Peyer's patch (tissue), 4 donors: Measurements from ENCODE around the gene RIC1. TPM values are rescaled to one million over a fixed set of nuclear protein-coding genes. Genes with fewer than 3 reads are reported as not detected.

Source experiments
- DNase-seq, 3 donors: peaks; one replicate each; pipeline ENCODE4 v3.0.0-alpha.2; 2017 to 2019
- H3K27ac ChIP-seq, 4 donors: fragments of 200-600 bp; sonication (generic); one replicate each; pipeline ENCODE4 v1.5.1; 2016 to 2019
- H3K27me3 ChIP-seq, 2 donors: fragments of 200-600 bp; sonication (generic); one replicate each; pipeline ENCODE4 v1.5.1; 2019
- H3K36me3 ChIP-seq, 3 donors: fragments of 200-600 bp; sonication (generic); one replicate each; pipeline ENCODE4 v1.5.1; 2016 to 2019
- H3K4me1 ChIP-seq, 4 donors: fragments of 200-600 bp; sonication (generic); one replicate each; pipeline ENCODE4 v1.5.1; 2016 to 2019
- H3K4me3 ChIP-seq, 4 donors: fragments of 200-600 bp; sonication (generic); 1 replicate in 3 of 4; 2 replicates in 1 of 4; pipeline ENCODE4 v1.5.1; 2016 to 2019; ENCODE audit warnings: mild to moderate bottlenecking in 1 of 4
- H3K9me3 ChIP-seq, 4 donors: fragments of 200-600 bp; sonication (generic); one replicate each; pipeline ENCODE4 v1.5.1; 2016 to 2019; ENCODE audit warnings: mild to moderate bottlenecking in 1 of 4
- POLR2A ChIP-seq, 2 donors: fragments of 450-650 bp; IDR thresholded peaks; one replicate each; pipeline ENCODE4 v1.5.1; 2017; ENCODE audit warnings: antibody characterized with exemption in 2 of 2, mild to moderate bottlenecking in 2 of 2, moderate library complexity in 2 of 2
- total RNA-seq, 4 donors: library from RNA; depleted of rRNA; stranded (reverse); fragments of >200 nt; gene quantifications; one replicate each; pipeline ENCODE4 v1.1.0, GENCODE V29; 2016
- TF ChIP-seq, protein P1 (sequence below), 6 experiments: fragments of 450-650 bp in 4 of 6; fragments of 200-600 bp in 2 of 6; sonication (generic) in 1 of 6; IDR thresholded peaks; one replicate each; pipeline ENCODE4 v1.5.1; 2017 to 2019; ENCODE audit warnings: antibody characterized with exemption in 6 of 6, mild to moderate bottlenecking in 3 of 6, moderate library complexity in 1 of 6

Gene RIC1
- total RNA-seq, 4 donors from 2014 or later = 31.1 to 49.6 (median 39.2) TPM

DNA sequence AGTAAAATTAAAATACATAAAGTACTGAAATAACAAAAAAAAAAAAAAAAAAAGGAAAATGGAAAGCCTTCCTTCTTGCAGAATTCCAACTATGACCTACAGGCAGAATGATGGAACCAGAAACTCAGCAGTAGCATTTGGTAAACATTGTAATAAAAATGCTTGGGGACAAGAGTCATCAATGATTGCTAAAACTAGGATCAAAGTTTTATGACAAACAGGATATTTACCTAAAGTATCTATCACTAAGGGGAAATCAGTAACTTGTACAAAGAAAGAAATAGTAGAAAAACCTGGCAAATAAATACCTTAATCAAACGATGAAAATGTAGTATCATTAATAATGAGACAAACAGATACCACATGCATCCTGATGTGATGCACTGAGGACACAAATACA, 186.6 kb downstream of the RIC1 start:
- no peak overlapping the region for H3K27ac ChIP-seq
- no peak for TF ChIP-seq POLR2A (IDR thresholded peaks at IDR 0.05)
- TF ChIP-seq, protein P1, sequence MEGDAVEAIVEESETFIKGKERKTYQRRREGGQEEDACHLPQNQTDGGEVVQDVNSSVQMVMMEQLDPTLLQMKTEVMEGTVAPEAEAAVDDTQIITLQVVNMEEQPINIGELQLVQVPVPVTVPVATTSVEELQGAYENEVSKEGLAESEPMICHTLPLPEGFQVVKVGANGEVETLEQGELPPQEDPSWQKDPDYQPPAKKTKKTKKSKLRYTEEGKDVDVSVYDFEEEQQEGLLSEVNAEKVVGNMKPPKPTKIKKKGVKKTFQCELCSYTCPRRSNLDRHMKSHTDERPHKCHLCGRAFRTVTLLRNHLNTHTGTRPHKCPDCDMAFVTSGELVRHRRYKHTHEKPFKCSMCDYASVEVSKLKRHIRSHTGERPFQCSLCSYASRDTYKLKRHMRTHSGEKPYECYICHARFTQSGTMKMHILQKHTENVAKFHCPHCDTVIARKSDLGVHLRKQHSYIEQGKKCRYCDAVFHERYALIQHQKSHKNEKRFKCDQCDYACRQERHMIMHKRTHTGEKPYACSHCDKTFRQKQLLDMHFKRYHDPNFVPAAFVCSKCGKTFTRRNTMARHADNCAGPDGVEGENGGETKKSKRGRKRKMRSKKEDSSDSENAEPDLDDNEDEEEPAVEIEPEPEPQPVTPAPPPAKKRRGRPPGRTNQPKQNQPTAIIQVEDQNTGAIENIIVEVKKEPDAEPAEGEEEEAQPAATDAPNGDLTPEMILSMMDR (IDR thresholded peaks at IDR 0.05) = no peak
- no peak overlapping the region for H3K4me3 ChIP-seq
- H3K9me3 ChIP-seq = no peaks in the 10 kb centered on the region
- H3K4me1 ChIP-seq = no peaks in the 10 kb centered on the region
- DNase-seq = no peak
- no peaks in the 10 kb centered on the region for H3K27me3 ChIP-seq
- peaks cover 0 to 26% (median 0%) of the 10 kb centered on the region in 3 donors for H3K36me3 ChIP-seq

DNA sequence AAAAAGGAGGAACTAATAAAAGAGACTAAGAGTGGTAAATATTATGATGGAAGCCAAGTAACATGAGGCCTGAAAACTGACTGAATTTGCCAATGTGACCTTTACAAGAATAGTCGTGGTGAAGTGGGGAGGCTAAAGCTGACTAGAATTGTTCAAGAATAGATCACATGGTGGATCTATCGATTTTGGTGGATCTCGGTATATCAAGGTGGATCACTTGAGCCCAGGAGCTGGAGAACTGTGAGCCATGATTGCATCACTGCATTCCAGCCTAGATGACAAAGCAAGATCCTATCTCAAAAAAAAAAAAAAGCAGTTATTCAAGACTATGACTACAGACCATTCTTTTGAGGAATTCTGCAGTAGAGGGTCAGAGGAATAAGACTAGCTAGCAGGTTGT, 189.0 kb downstream of the RIC1 start:
- no peak for DNase-seq
- Histone ChIP-seq H3K4me3 (no peak overlapping the region), H3K4me1 (no peaks in the 10 kb centered on the region), H3K27me3 (no peaks in the 10 kb centered on the region), H3K36me3 (peaks cover 0 to 30% (median 0%) of the 10 kb centered on the region in 3 donors), H3K9me3 (no peaks in the 10 kb centered on the region), H3K27ac (no peak overlapping the region)
- TF ChIP-seq, protein P1 (IDR thresholded peaks at IDR 0.05) = no peak
- no peak for TF ChIP-seq POLR2A (IDR thresholded peaks at IDR 0.05)

DNA sequence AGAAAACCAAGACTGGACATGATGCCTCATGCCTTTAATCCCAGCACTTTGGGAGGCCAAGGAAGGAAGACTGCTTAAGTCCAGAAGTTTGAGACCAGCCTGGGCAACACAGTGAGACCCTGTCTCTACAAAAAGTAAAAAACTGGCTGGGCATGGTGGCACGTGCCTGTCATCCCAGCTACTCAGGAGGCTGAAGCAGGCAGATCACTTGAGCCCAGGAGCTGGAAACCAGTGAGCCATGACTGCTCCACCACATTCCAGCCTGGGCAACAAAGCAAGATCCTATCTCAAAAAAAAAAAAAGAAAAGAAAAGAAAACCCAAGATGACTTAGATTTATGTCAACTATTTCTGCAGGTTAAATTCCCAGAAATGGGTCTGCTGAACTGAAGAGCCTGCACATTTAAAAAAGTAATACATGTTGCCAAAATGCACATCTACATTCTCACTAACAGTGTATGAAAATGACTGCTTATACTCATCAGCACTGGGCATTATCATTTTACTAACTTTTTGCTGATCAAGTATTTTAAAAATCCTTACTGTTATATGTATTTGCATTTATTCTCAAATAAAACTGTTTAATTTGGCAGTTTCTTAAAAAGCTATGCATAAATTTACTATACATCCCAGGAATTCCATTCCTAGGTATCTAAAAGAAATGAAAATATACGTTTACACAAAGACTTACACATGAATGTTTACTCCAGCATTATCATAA, 189.7 kb downstream of the RIC1 start:
- no peak for TF ChIP-seq POLR2A (IDR thresholded peaks at IDR 0.05)
- TF ChIP-seq, protein P1 (IDR thresholded peaks at IDR 0.05) = no peak
- DNase-seq = no peak
- peaks cover 0 to 36% (median 0%) of the 10 kb centered on the region in 3 donors for H3K36me3 ChIP-seq
- H3K4me3 ChIP-seq = no peak overlapping the region
- no peaks in the 10 kb centered on the region for H3K4me1 ChIP-seq
- H3K27me3 ChIP-seq = no peaks in the 10 kb centered on the region
- no peaks in the 10 kb centered on the region for H3K9me3 ChIP-seq
- H3K27ac ChIP-seq = no peak overlapping the region

DNA sequence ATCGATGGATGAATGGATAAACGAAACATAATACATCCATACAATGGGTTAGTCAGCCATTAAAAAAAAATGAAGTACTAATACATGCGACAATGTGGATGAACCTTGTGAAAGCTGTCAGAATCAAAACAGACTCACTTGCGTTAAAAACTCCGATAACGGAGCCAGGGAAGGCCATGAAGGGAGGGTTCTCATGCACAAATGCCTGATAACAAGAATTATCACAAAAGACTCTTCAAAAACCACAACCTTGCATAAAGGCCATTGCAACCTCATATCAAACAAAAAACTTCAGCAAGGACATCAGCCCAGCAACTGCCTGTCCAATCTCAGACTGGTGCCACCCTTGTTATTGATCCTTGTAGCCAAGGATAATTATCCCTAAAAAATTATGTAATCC, 190.3 kb downstream of the RIC1 start:
- no peak for DNase-seq
- no peak for TF ChIP-seq POLR2A (IDR thresholded peaks at IDR 0.05)
- TF ChIP-seq, protein P1 (IDR thresholded peaks at IDR 0.05) = no peak
- Histone ChIP-seq H3K9me3 (no peaks in the 10 kb centered on the region), H3K27ac (no peak overlapping the region), H3K4me3 (no peak overlapping the region), H3K4me1 (no peaks in the 10 kb centered on the region), H3K36me3 (peaks cover 0 to 42% (median 0%) of the 10 kb centered on the region in 3 donors), H3K27me3 (no peaks in the 10 kb centered on the region)

DNA sequence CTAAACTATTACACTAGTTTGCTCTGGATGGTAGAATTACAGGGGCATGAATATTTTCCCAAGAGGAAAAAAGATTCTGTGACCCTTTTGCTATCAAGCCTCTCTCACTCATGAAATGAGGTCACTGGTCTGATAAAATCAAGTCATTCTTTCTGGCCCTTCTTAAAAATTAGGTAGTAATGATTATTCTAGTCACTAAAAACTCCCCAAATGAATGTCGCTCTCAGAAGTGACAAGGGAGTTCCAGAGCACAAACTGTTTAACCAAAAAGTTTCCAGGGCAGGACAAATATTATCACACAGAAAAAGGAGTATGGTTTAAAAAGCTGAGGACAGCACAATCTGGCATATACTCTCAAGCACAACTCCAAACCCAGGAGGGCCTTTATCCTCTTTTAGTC, 191.5 kb downstream of the RIC1 start:
- Histone ChIP-seq H3K4me3 (no peak overlapping the region), H3K4me1 (no peaks in the 10 kb centered on the region), H3K27me3 (no peaks in the 10 kb centered on the region), H3K9me3 (no peaks in the 10 kb centered on the region), H3K27ac (no peak overlapping the region), H3K36me3 (peaks cover 0 to 48% (median 0%) of the 10 kb centered on the region in 3 donors)
- no peak for DNase-seq
- TF ChIP-seq, protein P1 (IDR thresholded peaks at IDR 0.05) = no peak
- no peak for TF ChIP-seq POLR2A (IDR thresholded peaks at IDR 0.05)
